Measurements from ENCODE around the gene KRT78.
"Not testable (repeated sequence)": the region's sequence is repeated elsewhere in the genome, so short reads cannot be mapped to it uniquely, and the experiment has no call there.

The KRT78 gene

DNA sequence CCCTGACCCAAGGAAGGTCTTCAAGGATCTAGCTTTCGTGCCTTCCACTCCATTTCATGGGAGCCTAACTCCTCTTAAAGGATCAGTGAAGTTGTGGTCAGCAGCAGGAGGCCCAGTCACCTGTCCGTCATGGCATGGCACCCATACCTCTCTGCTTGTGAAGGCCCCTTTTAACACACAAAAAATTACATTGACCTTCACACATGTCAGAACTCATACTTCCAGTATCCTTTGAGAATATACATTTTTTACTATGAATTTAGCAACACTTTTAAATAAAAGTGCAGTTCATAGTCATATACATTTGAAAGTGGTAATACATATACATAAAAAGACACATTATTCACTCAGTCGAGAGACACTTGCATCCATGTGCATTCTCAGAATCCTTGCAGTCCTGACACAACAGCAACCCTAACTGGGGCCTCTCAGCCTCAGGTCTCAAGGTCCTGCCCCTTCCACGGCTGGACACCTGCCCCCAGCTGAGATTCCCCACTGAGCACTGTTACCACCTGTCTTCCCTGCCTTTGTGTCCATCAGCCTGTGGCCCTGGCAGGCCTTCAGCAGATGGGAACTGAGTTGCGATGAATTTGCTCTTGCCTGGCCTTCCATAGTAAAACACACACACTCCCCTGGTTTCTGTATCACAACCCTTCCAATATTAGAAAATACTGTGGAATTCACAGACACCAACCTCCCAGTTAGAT, 49.1 kb downstream of the KRT78 start:
- Histone ChIP-seq H3K36me3 (ENCODE audit: insufficient read depth, low read length) (no peaks in the 10 kb centered on the region), H3K27me3 (ENCODE audit: insufficient read depth, low read length) (peaks cover 27% of the 10 kb centered on the region), H2AFZ (ENCODE audit: low read length, unreplicated experiment) (no peak overlapping the region), H3K27ac (ENCODE audit: low read depth, low read length) (no peak overlapping the region), H3K79me2 (ENCODE audit: control insufficient read depth, insufficient read depth, low read length, unreplicated experiment) (no peaks in the 10 kb centered on the region), H3K4me3 (ENCODE audit: low read depth, low read length) (no peak overlapping the region), H3K4me1 (ENCODE audit: control insufficient read depth, insufficient read depth, low read length, unreplicated experiment) (peaks cover 14% of the 10 kb centered on the region)

- no peaks in the 10 kb centered on the region for H3K36me3 ChIP-seq (ENCODE audit: insufficient read depth, low read length)
- no peak overlapping the region for H3K4me3 ChIP-seq (ENCODE audit: low read depth, low read length)
- peaks cover 14% of the 10 kb centered on the region for H3K4me1 ChIP-seq (ENCODE audit: control insufficient read depth, insufficient read depth, low read length, unreplicated experiment)
- no peak overlapping the region for H3K27ac ChIP-seq (ENCODE audit: low read depth, low read length)
- no peak overlapping the region for H2AFZ ChIP-seq (ENCODE audit: low read length, unreplicated experiment)
- H3K27me3 ChIP-seq (ENCODE audit: insufficient read depth, low read length): peaks cover 31% of the 10 kb centered on the region
- no peaks in the 10 kb centered on the region for H3K79me2 ChIP-seq (ENCODE audit: control insufficient read depth, insufficient read depth, low read length, unreplicated experiment)
These were observed 49.9 kb downstream of the KRT78 start for GRCh38 chr12:52798671-52799504.

- no peak overlapping the region for H3K4me3 ChIP-seq (ENCODE audit: low read depth, low read length)
- peaks cover 14% of the 10 kb centered on the region for H3K4me1 ChIP-seq (ENCODE audit: control insufficient read depth, insufficient read depth, low read length, unreplicated experiment)
- H3K79me2 ChIP-seq (ENCODE audit: control insufficient read depth, insufficient read depth, low read length, unreplicated experiment): no peaks in the 10 kb centered on the region
- no peak overlapping the region for H3K27ac ChIP-seq (ENCODE audit: low read depth, low read length)
- no peaks in the 10 kb centered on the region for H3K36me3 ChIP-seq (ENCODE audit: insufficient read depth, low read length)
- H3K27me3 ChIP-seq (ENCODE audit: insufficient read depth, low read length): peaks cover 30% of the 10 kb centered on the region
- no peak overlapping the region for H2AFZ ChIP-seq (ENCODE audit: low read length, unreplicated experiment)
These were observed 50.7 kb downstream of the KRT78 start for GRCh38 chr12:52798003-52798670.

DNA sequence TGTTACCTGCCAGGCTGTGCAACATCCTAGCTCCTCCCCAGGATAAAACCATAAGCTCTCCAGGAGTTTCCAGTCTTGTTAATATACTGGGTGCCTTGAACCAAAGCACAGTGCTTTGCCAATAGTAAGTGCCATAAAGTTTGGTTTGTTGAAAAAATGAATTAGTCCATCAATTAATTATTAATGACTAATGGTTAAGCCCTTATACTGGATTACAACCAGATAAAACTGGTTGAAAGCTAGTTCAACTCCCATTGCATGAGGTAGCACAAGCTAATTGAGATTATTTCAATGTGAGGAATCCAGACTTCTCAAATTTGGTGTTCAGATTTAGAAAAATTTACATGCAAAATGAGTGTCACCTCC, 51.3 kb downstream of the KRT78 start:
- Histone ChIP-seq H3K79me2 (ENCODE audit: control insufficient read depth, insufficient read depth, low read length, unreplicated experiment) (no peaks in the 10 kb centered on the region), H3K4me3 (ENCODE audit: low read depth, low read length) (no peak overlapping the region), H3K27me3 (ENCODE audit: insufficient read depth, low read length) (peaks cover 30% of the 10 kb centered on the region), H3K27ac (ENCODE audit: low read depth, low read length) (no peak overlapping the region), H3K4me1 (ENCODE audit: control insufficient read depth, insufficient read depth, low read length, unreplicated experiment) (peaks cover 14% of the 10 kb centered on the region), H3K36me3 (ENCODE audit: insufficient read depth, low read length) (no peaks in the 10 kb centered on the region), H2AFZ (ENCODE audit: low read length, unreplicated experiment) (no peak overlapping the region)

- peaks cover 30% of the 10 kb centered on the region for H3K27me3 ChIP-seq (ENCODE audit: insufficient read depth, low read length)
- no peaks in the 10 kb centered on the region for H3K36me3 ChIP-seq (ENCODE audit: insufficient read depth, low read length)
- no peak overlapping the region for H2AFZ ChIP-seq (ENCODE audit: low read length, unreplicated experiment)
- H3K4me1 ChIP-seq (ENCODE audit: control insufficient read depth, insufficient read depth, low read length, unreplicated experiment): peaks cover 14% of the 10 kb centered on the region
- no peak overlapping the region for H3K27ac ChIP-seq (ENCODE audit: low read depth, low read length)
- H3K79me2 ChIP-seq (ENCODE audit: control insufficient read depth, insufficient read depth, low read length, unreplicated experiment): no peaks in the 10 kb centered on the region
- H3K4me3 ChIP-seq (ENCODE audit: low read depth, low read length): no peak overlapping the region
These were observed 51.8 kb downstream of the KRT78 start for GRCh38 chr12:52796839-52797528.

DNA sequence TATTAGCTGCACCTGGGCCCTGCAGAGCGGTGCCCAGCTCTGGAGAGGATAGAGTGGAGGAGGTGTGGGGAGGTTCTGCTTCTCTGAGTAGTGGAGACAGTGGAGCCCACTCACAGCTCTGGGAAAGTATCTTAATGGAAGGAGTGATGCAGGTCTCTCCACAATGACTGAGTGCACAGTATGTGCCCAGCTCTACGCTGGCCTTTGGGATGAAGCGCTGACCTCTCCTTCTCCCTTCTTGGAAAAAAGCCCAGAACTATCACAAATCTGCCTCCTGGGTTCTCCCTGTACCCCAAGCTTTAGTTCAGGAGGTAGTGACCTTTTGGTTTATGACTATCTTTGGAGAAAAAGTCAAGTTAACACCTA, 52.4 kb downstream of the KRT78 start:
- no peak overlapping the region for H3K27ac ChIP-seq (ENCODE audit: low read depth, low read length)

DNA sequence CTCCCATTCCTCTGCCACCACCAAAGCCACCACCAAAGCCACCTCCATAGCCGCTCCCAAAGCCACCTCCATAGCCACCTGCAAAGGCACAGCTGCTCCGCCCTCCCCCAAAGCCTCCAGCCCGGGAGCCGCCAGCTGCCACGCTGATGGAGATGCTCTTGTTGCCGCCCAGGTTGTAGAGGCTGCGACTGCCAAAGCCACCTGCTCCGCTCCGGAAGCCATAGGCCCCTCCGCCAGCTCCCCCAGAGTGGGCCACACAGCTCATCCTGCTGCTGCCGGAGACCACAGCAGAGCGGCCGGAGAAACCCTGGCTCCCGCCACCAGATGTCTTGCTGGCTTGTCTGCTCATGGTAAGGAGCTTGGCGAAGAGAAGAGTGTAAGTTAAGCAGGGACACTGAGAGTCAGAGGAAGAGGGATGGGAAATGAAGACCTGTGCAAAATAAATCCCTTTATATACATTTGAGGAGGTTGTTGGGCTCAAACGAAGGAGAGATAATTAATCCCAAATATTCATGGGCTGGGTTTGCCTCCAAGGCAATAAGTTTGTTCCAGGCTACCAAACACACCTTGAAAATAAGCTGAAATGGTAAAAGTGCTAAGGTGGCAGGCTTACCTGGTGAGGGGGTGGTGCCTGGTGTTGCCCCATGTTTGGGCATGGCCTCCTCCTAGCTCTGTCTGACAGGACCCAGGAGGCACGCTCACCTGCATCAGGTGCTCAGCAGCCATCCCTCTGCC, 52.9 kb downstream of the KRT78 start, which contains the start of gene KRT3:
Gene KRT3 (minus strand): TSS at position 424 of the 735 bp plus-strand sequence. CDS start 75 bp downstream, at position 349.
- Histone ChIP-seq H3K4me1 (ENCODE audit: control insufficient read depth, insufficient read depth, low read length, unreplicated experiment) (peaks cover 14% of the 10 kb centered on the region), H3K36me3 (ENCODE audit: insufficient read depth, low read length) (no peaks in the 10 kb centered on the region), H3K4me3 (ENCODE audit: low read depth, low read length) (no peak within 1 kb of the TSS), H3K79me2 (ENCODE audit: control insufficient read depth, insufficient read depth, low read length, unreplicated experiment) (no peaks in the 10 kb centered on the region), H2AFZ (ENCODE audit: low read length, unreplicated experiment) (no peak within 1 kb of the TSS), H3K27ac (ENCODE audit: low read depth, low read length) (no peak within 1 kb of the TSS), H3K27me3 (ENCODE audit: insufficient read depth, low read length) (peaks cover 38% of the 10 kb centered on the region)

More for the DNA sequence above, 52.4 kb downstream of the KRT78 start:
- no peak overlapping the region for H2AFZ ChIP-seq (ENCODE audit: low read length, unreplicated experiment)
- no peak overlapping the region for H3K4me3 ChIP-seq (ENCODE audit: low read depth, low read length)
- H3K79me2 ChIP-seq (ENCODE audit: control insufficient read depth, insufficient read depth, low read length, unreplicated experiment): no peaks in the 10 kb centered on the region
- peaks cover 14% of the 10 kb centered on the region for H3K4me1 ChIP-seq (ENCODE audit: control insufficient read depth, insufficient read depth, low read length, unreplicated experiment)
- H3K36me3 ChIP-seq (ENCODE audit: insufficient read depth, low read length): no peaks in the 10 kb centered on the region
- peaks cover 32% of the 10 kb centered on the region; the same call in 1 of the 2 replicates for H3K27me3 ChIP-seq (ENCODE audit: insufficient read depth, low read length)

DNA sequence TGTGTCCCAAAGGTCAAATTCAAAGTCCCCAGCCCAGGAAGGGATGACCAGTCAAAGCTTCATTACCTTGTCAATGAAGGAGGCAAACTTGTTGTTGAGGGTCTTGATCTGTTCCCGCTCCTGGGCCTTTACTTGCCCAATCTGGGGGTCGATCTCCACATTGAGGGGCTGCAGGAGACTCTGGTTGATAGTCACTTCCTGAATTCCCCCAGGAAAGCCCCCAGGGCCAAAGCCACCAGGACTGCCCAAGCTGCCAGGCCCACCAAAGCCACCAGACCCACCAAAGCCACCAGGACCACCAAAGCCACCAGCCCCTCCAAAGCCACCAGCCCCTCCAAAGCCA, 53.5 kb downstream of the KRT78 start:
- Histone ChIP-seq H3K4me1 (ENCODE audit: control insufficient read depth, insufficient read depth, low read length, unreplicated experiment) (peaks cover 14% of the 10 kb centered on the region), H3K27me3 (ENCODE audit: insufficient read depth, low read length) (peaks cover 43% of the 10 kb centered on the region)
- not testable (repeated sequence) for H3K79me2 ChIP-seq (ENCODE audit: control insufficient read depth, insufficient read depth, low read length, unreplicated experiment); H3K36me3 ChIP-seq (ENCODE audit: insufficient read depth, low read length); H2AFZ ChIP-seq (ENCODE audit: low read length, unreplicated experiment); H3K27ac ChIP-seq (ENCODE audit: low read depth, low read length); H3K4me3 ChIP-seq (ENCODE audit: low read depth, low read length)

DNA sequence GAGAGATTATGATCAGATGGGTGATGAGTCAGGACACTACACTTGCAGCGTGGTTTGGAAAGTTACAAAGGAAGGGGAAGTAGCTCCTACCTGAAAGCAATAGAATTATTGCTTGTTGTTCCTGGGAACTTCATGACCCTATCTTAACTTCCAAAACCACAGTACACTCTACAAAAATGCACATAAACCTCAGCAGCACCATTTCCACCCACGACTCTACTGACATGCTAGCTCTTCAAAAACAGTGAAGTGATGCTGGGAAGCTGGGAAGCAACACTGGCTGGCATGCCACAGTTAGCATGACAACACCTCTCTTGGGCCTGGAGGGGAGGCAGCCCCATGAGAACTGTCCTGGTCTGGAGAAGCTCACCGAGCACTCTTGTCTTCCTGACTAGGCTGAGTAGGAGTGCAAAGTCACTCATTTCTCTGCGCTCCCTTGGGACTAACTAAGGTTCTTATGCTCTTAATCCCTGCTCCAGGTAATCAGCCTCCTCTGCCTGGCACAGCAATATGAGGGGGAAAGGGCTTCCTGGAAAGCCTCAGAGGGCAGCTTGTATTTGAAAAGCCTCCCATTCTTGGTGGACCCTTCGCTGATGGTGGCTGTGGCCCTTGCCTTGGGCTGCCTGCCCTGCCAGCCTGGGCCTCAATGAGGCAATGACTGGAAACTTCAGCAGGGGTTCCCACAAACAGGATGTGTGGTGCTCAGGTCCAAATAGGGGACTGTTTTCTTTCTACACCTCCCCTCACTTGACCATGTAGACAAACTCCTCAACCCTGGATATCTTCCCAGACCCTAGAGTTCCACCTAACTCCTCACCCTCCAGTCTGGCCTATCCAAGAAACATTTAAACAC, 54.1 kb downstream of the KRT78 start:
- peaks cover 14% of the 10 kb centered on the region for H3K4me1 ChIP-seq (ENCODE audit: control insufficient read depth, insufficient read depth, low read length, unreplicated experiment)
- H3K27me3 ChIP-seq (ENCODE audit: insufficient read depth, low read length): peaks cover 49% of the 10 kb centered on the region
- no peaks in the 10 kb centered on the region for H3K36me3 ChIP-seq (ENCODE audit: insufficient read depth, low read length)
- H3K79me2 ChIP-seq (ENCODE audit: control insufficient read depth, insufficient read depth, low read length, unreplicated experiment): no peaks in the 10 kb centered on the region
- no peak overlapping the region for H2AFZ ChIP-seq (ENCODE audit: low read length, unreplicated experiment)
- H3K27ac ChIP-seq (ENCODE audit: low read depth, low read length): no peak overlapping the region
- no peak overlapping the region for H3K4me3 ChIP-seq (ENCODE audit: low read depth, low read length)

Data from ACC112 (cell line).